Mesothelial cell of epicardium (in vitro differentiated cells): Measurements from ENCODE around the gene OSBPL5. TPM values are rescaled to one million over a fixed set of nuclear protein-coding genes. Genes with fewer than 3 reads are reported as not detected.

ENCODE experiments used
- DNase-seq, 2 experiments: peaks; one replicate each; pipeline ENCODE4 v3.0.0; 2021; ENCODE audit warnings: low spot score in 2 of 2; ENCODE audit not compliant: unreplicated experiment in 2 of 2
- H3K27ac Mint-ChIP-seq: 2 replicates; pipeline ENCODE4 v1.8.0; 2021; ENCODE audit warnings: mixed read lengths
- H3K27me3 Mint-ChIP-seq: 2 replicates; pipeline ENCODE4 v1.8.0; 2021; ENCODE audit warnings: low read depth, mixed read lengths
- H3K36me3 Mint-ChIP-seq: 2 replicates; pipeline ENCODE4 v1.8.0; 2021; ENCODE audit warnings: mixed read lengths
- H3K4me1 Mint-ChIP-seq: 2 replicates; pipeline ENCODE4 v1.8.0; 2021; ENCODE audit warnings: mixed read lengths
- H3K4me3 Mint-ChIP-seq: 2 replicates; pipeline ENCODE4 v1.8.0; 2021; ENCODE audit warnings: mild to moderate bottlenecking, moderate library complexity, mixed read lengths
- H3K9me3 Mint-ChIP-seq: 2 replicates; pipeline ENCODE4 v1.8.0; 2021; ENCODE audit warnings: mixed read lengths
- total RNA-seq: library from RNA; stranded (reverse); gene quantifications from 3 replicates; pipeline ENCODE4 v1.2.1, GENCODE V29; 2021
- TF ChIP-seq, protein P1 (sequence below): fragments of 200-600 bp; sonication (generic); IDR thresholded peaks from one replicate; pipeline ENCODE4 v1.5.0; 2021; ENCODE audit warnings: antibody characterized with exemption; ENCODE audit not compliant: unreplicated experiment

Gene OSBPL5
- total RNA-seq, 1 donor from 2014 or later, result 37.1 TPM

DNA sequence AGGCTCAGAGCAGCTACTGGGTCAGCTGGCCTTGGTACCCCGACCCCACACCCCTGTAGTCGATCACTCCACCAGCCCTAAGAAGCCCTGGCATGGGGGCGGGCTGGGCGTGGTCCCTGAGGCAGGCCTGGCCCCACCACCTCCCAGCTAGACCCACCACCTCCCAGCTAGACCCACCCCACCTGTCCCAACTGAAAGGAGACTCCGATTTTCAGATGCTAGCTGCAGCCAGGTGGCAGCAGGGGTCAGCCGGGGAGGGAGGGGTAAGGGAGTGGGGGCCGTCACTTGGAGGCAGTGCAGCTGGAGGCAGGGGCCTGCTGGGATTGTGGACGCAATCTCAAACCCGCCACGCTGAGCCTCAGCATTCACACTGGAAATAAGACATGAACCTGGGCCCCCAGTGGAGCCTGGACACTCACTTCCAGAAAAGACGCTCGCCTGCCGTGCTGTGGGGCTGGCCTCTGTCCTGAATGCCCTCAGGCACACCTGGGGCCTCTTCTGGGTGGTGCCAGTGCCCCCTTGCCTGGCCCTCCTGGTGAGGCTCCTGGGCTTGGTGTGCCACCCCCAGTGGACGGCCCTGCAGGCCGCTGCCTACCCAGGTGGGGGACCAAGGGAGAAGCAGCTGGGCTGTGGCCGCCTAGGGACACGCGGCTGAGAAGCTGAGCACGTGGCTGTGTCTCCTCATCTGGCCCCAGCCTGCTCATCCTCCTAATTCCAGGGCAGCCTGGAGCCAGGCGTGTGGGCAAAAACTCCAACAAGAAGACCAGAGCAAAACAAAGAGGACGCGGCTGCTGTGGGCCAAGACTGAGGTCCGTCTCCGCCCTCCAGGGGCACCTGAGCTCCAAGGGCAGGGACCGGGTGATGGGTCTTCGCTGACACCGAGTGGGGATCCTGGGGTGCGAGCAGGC, 26.7 kb downstream of the OSBPL5 start:
- Mint-ChIP-seq H3K36me3 (no peaks in the 10 kb centered on the region), H3K4me3 (no peak overlapping the region), H3K27ac (no peak overlapping the region), H3K27me3 (no peaks in the 10 kb centered on the region), H3K9me3 (no peaks in the 10 kb centered on the region), H3K4me1 (peaks cover 1% of the 10 kb centered on the region)
- TF ChIP-seq, protein P1, sequence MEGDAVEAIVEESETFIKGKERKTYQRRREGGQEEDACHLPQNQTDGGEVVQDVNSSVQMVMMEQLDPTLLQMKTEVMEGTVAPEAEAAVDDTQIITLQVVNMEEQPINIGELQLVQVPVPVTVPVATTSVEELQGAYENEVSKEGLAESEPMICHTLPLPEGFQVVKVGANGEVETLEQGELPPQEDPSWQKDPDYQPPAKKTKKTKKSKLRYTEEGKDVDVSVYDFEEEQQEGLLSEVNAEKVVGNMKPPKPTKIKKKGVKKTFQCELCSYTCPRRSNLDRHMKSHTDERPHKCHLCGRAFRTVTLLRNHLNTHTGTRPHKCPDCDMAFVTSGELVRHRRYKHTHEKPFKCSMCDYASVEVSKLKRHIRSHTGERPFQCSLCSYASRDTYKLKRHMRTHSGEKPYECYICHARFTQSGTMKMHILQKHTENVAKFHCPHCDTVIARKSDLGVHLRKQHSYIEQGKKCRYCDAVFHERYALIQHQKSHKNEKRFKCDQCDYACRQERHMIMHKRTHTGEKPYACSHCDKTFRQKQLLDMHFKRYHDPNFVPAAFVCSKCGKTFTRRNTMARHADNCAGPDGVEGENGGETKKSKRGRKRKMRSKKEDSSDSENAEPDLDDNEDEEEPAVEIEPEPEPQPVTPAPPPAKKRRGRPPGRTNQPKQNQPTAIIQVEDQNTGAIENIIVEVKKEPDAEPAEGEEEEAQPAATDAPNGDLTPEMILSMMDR, result no peak
- no peak for DNase-seq

GRCh38 chr11:3137486-3138177, 27.5 kb downstream of the OSBPL5 start:
- H3K27me3 Mint-ChIP-seq, result no peaks in the 10 kb centered on the region
- H3K4me1 Mint-ChIP-seq, result peaks cover 1% of the 10 kb centered on the region
- no peak overlapping the region for H3K27ac Mint-ChIP-seq
- TF ChIP-seq, protein P1, result no peak
- H3K9me3 Mint-ChIP-seq, result no peaks in the 10 kb centered on the region
- H3K36me3 Mint-ChIP-seq, result no peaks in the 10 kb centered on the region
- DNase-seq, result peak in 1 of 2 experiments; percentile 15
- H3K4me3 Mint-ChIP-seq, result no peak overlapping the region

- DNase-seq, result peak in 1 of 2 experiments; percentile 10
- H3K4me3 Mint-ChIP-seq, result no peak overlapping the region
Measured at GRCh38 chr11:3136546-3137455, 28.3 kb downstream of the OSBPL5 start.

GRCh38 chr11:3135481-3136440, 29.3 kb downstream of the OSBPL5 start:
- Mint-ChIP-seq H3K27ac (no peak overlapping the region), H3K9me3 (no peaks in the 10 kb centered on the region), H3K27me3 (no peaks in the 10 kb centered on the region), H3K36me3 (no peaks in the 10 kb centered on the region), H3K4me1 (peaks cover 1% of the 10 kb centered on the region), H3K4me3 (no peak overlapping the region)
- TF ChIP-seq, protein P1, result no peak
- peak in 1 of 2 experiments; percentile 16 for DNase-seq

More at GRCh38 chr11:3136546-3137455, 28.3 kb downstream of the OSBPL5 start:
- TF ChIP-seq, protein P1, result no peak
- Mint-ChIP-seq H3K27ac (no peak overlapping the region), H3K36me3 (no peaks in the 10 kb centered on the region), H3K4me1 (peaks cover 1% of the 10 kb centered on the region), H3K9me3 (no peaks in the 10 kb centered on the region), H3K27me3 (no peaks in the 10 kb centered on the region)
